Measurements from ENCODE around the gene WDR75.
"Not testable (repeated sequence)": the region's sequence is repeated elsewhere in the genome, so short reads cannot be mapped to it uniquely, and the experiment has no call there.

WDR75 gene

DNA sequence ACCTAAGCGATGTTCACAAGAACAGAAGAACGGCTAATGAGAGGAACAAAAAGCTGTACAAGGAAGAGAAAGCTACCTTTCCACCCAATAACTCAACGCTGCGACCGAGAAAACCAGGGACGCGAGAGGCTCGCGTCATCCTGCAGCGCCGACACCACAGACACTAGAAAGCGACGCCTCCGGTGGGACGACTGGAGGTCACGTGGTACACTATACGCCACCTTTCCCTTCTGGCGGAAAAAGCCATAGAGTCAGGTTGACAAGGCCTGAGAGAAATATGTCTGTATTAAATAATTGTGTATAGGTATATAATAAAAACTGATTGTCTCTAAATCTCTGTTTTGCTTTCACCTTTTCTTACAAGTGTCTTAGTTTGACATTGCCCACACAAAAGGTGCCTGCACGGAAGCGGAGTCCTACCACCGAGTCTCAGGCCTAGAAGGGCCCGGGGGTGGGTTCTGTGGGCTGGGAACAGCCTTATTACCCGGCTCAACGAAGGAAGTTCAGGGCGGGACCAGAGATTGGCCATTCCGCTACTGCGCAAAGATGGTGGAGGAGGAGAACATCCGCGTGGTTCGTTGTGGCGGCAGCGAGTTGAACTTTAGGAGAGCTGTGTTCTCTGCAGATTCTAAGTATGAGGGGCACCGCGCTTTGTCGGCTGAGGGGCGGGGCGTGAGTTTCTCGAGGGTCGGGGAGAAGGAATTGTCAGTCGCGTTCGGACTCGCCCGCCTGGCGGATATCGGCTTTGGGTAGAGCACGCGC lies at the start of gene WDR75:
WDR75 (plus strand) TSS at position 528 of the 762 bp plus-strand sequence; CDS start at position 547, 19 bp downstream.
- peak; percentile 82 to 85 for DNase-seq (ENCODE audit: low read depth in 2 of 2)

DNA sequence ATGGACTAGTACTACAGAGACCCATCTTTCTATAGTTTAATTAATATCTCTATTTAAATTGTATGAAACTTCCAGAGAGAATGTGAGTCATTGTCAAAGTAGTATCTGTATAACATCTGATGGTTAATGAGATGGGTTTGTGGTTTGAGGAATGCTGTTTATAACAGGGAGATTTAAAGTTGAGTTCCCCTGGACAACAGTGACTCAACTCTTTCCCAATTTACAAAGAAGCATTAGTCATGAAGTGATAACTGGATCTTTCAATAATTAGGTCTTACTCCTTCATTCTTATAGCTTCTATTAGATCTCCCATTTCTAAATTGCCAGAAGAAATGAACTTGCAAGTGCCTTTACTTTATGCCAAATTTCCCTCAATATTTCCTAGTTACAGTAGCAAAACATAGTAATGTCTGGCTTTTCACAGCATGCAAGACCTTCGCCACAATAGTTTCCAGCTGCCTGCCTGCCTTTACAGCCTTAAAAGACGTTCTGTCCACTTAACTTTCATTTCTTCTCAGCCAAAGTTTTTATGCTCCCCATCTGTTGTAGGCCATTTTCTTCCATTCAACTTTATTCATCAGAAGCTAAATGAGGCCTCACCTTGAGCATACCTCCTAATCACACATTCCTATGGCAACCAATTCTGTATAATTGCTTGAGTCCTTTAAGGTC lies 47.7 kb upstream of the WDR75 start:
- no peak for DNase-seq (ENCODE audit: low read depth in 2 of 2)

- no peak for DNase-seq (ENCODE audit: low read depth in 2 of 2)
Measured at GRCh38 chr2:189394525-189394924, 46.7 kb upstream of the WDR75 start.

GRCh38 chr2:189402932-189403331 lies 38.3 kb upstream of the WDR75 start:
- DNase-seq (ENCODE audit: low read depth in 2 of 2): no peak

GRCh38 chr2:189406586-189407233 lies 34.6 kb upstream of the WDR75 start:
- DNase-seq (ENCODE audit: low read depth in 2 of 2): no peak

DNA sequence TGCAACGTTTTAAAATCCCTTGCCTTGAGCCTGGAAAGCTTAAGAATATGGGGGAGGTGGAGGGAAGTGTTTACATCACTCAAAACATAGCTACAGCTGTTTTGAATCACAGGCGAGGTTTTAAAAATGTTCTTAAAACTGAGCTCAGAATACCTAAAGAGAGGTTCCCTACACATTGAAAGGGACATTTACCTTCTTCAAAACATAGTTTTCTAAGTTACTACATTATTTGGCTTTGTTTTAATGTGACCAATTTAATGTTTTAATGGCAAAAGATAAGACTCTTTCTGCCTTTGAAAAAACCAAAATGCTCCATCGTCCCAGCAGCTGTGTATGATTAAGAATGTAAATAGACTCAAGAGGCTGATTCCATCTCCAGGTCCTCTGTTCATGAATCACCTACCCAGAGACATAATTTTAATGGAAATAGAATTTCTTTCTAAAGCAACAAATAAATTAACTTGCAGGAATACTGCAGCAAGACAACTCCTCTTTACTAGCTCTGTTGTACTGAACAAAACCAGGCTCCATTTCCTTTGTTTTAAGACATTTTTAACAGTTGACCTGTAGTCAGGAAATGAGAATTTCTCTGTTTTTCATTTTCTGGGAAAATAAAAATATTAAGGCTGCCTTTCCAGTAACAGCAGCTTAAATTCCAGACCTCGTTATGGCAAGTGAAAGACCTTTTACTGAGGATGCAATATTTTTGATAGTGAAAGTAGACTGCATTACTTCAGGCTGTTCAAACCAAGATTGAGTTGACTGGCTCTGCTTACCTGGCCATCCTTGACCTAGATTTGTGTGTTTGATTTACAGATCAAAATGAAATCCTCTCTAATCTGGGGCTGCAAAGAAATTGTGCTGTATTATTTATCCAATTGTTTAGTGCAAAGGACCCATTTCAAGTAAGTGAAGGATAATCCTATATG lies 33.7 kb upstream of the WDR75 start:
- DNase-seq (ENCODE audit: low read depth in 2 of 2): no peak

DNA sequence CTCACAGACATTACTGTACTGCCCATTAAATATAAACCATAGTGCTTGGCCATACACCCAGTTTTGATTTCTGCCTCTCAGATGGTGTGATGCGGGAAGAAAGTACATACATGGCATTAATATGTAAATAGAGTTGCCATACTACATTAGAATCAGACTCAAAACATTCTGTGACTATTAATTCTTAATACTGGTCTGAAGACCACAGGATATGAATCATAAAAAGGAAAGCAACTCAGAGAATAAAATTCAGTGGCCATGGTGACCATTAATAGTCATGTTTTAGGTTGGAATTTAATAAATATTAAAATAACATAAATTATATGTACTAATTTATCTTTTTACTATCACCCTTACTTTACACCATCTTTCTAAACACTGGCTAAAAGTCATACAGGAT lies 33.0 kb upstream of the WDR75 start:
- no peak for DNase-seq (ENCODE audit: low read depth in 2 of 2)

DNA sequence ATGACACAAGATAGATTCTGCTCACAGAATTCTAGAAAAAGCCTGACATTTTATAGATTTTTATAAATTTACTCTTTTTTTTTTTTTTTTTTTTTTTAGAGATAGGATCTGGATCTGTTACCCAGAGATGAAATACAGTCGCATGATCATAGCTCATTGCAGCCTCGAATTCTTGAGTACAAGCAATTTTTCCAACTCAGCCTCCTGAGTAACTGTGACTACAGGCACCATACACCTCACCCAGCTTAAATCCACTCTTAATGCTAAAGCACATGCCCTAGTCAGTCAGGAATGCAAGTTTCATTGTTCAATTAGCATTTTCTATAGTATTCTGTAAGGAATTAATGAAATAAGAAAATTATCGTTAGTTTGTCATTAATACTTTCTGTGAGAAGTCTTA lies 32.1 kb upstream of the WDR75 start:
- no peak for DNase-seq (ENCODE audit: low read depth in 2 of 2)

- DNase-seq (ENCODE audit: low read depth in 2 of 2): no peak
Measured at GRCh38 chr2:189409647-189410046, 31.6 kb upstream of the WDR75 start.

GRCh38 chr2:189411860-189412259 lies 29.4 kb upstream of the WDR75 start:
- DNase-seq (ENCODE audit: low read depth in 2 of 2): no peak

DNA sequence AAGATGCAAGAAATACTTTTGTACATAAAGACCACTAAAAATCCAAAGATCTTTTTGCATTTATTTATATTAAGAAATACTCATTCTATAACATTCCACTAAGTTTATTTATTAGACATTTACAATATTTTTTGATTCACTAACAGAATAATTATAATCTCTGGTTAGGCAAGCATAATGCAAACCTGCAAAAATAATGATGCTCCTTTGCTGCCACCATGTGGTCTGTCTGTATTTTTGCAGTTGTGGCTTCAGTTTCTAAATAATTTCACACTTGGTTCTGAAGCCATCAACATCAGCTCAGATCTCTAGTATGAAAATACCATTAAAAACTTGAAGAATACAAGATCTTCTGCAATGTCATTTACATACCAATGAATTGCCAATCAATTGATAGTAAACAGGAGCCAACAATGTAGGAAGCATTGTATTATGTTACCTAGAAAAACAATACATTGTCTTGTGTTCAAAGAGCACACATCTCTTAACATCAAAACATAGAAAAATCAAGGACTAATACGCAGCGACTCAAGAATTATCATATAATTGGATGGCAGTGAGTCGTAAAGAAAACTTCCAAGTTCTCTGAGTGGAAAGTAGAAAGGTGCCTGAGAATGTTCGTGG lies 28.8 kb upstream of the WDR75 start:
- peak; percentile 2 to 10 for DNase-seq (ENCODE audit: low read depth in 2 of 2)

GRCh38 chr2:189413249-189413648 lies 28.0 kb upstream of the WDR75 start:
- no peak for DNase-seq (ENCODE audit: low read depth in 2 of 2)

DNA sequence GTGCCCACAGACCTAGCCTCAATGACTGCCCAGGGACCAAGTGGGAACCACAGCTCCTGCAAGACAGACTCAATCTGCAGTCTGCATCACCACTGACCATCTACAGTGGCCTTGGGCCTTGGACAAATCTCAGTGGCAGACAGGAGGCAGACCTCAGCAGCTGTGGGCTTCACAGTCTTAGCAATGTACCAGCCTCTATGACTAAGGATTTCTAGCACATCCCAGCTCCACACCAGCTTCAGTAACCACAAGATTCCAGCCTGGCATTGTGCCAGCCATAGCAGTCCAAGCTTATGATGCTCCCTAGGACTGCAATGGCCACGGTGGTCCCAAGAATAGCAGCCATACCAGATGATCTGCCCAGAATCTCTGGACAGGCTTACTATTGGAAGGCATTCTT lies 19.6 kb upstream of the WDR75 start:
- DNase-seq (ENCODE audit: low read depth in 2 of 2): no peak

GRCh38 chr2:189424961-189425360 lies 16.3 kb upstream of the WDR75 start:
- no peak for DNase-seq (ENCODE audit: low read depth in 2 of 2)

- no peak for DNase-seq (ENCODE audit: low read depth in 2 of 2)
Measured at GRCh38 chr2:189425676-189426075, 15.6 kb upstream of the WDR75 start.

GRCh38 chr2:189426886-189427285 lies 14.4 kb upstream of the WDR75 start:
- DNase-seq (ENCODE audit: low read depth in 2 of 2): no peak

DNA sequence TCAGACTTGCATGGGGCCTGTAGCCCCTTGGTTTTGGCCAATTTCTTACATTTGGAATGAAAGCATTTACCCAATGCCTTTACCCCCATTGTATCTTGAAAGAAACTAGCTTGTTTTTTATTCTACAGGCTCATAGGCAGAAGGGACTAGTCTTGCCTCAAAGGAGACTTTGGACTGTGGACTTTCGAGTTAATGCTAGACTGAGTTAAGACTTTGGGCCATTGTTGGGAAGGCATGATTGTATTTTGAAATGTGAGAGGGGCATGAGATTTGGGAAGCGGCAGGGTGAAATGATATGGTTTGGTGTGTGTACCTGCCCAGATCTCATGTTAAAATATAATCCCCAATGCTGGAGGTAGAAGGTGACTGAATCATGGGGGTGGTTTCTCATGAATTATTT lies 13.4 kb upstream of the WDR75 start:
- no peak for DNase-seq (ENCODE audit: low read depth in 2 of 2)

DNA sequence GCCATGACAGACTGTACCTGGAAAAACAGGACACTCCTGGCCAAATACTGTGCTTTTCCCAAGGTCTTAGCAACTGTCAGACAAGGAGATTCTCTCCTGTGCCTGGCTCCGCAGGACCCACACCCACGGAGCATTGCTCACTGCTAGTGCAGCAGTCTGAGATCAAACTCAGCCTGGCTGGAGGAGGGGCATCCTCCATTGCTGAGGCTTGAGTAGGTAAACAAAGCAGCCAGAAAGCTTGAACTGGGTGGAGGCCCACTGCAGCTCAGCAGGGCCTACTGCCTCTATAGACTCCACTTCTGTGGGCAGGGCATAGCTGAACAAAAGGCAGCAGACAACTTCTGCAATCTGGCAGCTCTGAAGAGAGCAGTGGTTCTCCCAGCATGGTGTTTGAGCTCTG lies 10.8 kb upstream of the WDR75 start:
- not testable (repeated sequence) for DNase-seq (ENCODE audit: low read depth in 2 of 2)

DNA sequence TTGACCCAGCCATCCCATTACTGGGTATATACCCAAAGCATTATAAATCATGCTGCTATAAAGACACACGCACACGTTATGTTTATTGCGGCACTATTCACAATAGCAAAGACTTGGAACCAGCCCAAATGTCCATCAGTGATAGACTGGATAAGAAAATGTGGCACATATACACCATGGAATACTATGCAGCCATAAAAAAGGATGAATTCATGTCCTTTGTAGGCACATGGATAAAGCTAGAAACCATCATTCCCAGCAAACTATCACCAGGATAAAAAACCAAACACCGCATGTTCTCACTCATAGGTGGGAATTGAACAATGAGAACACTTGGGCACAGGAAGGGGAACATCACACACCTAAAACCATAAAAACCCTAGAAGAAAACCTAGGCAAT lies 5.5 kb upstream of the WDR75 start:
- DNase-seq (ENCODE audit: low read depth in 2 of 2): not testable (repeated sequence)

DNA sequence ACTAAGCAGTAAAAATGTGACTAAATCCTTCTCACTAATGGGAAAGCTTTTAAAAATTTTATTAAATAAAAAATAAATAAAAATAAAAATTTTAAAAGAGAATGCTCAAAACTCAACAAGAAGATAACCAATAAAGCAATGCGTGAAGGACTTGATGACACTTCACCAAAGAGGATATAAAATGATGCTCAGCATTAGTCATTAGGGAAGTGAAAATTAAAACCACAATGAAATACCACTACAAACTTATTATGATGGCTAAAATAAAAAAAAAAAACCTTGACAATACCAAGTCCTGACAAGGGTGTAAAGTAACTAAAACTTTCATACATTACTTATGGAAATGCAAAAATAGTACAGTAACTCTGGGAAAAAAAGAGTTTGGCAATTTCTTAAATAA lies 3.3 kb upstream of the WDR75 start:
- DNase-seq (ENCODE audit: low read depth in 2 of 2): no peak

DNA sequence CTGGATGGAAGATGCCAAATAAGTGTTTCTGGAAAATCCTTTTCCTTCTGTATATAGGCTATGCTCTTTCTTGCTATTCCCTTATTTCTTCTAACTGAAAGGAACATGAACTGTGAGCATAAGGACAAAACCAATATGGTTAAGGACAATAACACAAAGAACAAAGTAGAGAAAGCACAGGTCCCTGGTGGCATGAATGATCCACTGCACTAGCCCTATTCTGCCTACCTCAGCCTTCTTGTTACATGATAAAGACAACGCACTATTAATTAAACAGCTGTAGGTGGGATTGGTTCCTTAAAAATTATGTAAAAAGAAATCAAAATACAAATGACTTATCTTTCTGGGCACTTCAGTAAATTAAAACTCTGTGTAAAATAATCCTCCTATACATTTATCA lies 1.9 kb upstream of the WDR75 start:
- DNase-seq (ENCODE audit: low read depth in 2 of 2): no peak

DNA sequence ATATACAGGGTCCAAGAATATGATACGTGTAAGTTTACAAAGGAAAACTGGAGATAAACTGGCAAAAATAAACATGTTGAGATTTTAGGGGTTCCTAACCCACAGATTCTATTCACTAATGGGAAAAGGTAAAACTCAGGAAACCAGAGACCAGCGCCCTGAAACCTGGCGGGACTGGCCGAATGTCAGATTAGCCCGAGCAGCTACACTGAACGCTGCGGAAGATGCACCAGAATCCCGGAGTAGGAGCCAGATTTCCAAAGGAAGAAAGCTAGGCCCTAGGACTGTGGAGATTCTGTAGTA lies 679 bp upstream of the WDR75 start:
- no peak for DNase-seq (ENCODE audit: low read depth in 2 of 2)

Measured in stimulated activated CD8-positive, alpha-beta memory T cell treated with anti-CD3 and anti-CD28 coated beads, Interleukin-2, amount 100 ng/mL, for 1 hour (primary cell).